IMR-90 (cell line): Measurements from ENCODE around the gene ADAMTS6. TPM values are rescaled to one million over a fixed set of nuclear protein-coding genes. Genes with fewer than 3 reads are reported as not detected.

Experiments used
- ATAC-seq: fragments of 200-7000 bp; cut with Tn5 transposase; 2 replicates; pipeline ENCODE4 v1.9.1; 2020; ENCODE audit warnings: low read depth, mild to moderate bottlenecking, moderate library complexity
- BruUV-seq: library from RNA; stranded (reverse); fragments of 400-500 nt; replicated peaks from 2 replicates; lab custom pipeline; 2021; lab: Mats Ljungman, UMichigan
- CTCF ChIA-PET: fragments of 300-600 bp; formaldehyde crosslinking; extraction: SDS; loops from one replicate; lab custom pipeline; 2021; ENCODE audit warnings: antibody characterized with exemption; lab: Yijun Ruan, JAX
- POLR2A ChIA-PET: fragments of 300-600 bp; sonication (Branson Sonifier 250); formaldehyde crosslinking; loops from one replicate; lab custom pipeline; 2022; ENCODE audit warnings: antibody characterized with exemption; ENCODE audit not compliant: unreplicated experiment; lab: Charles Lee
- DNase-seq: peaks from one replicate; pipeline ENCODE4 v3.0.0; 2013
- H2AFZ ChIP-seq: replicated peaks from 2 replicates; pipeline ENCODE3; 2013; ENCODE audit warnings: low read length, mild to moderate bottlenecking; ENCODE audit not compliant: poor library complexity
- H2AK5ac ChIP-seq: 2 replicates; pipeline ENCODE4 v1.6.1; 2013; ENCODE audit warnings: low read depth, low read length, inconsistent platforms
- H2AK9ac ChIP-seq: replicated peaks from 2 replicates; pipeline ENCODE3; 2013; ENCODE audit warnings: mild to moderate bottlenecking, low read depth, low read length, moderate library complexity; ENCODE audit not compliant: poor library complexity
- H2BK120ac ChIP-seq: 2 replicates; pipeline ENCODE4 v1.6.1; 2013; ENCODE audit warnings: low read depth, low read length, inconsistent platforms
- H2BK15ac ChIP-seq: 3 replicates; pipeline ENCODE4 v1.6.1; 2013; ENCODE audit warnings: low read depth, low read length, inconsistent platforms
- H2BK20ac ChIP-seq: 2 replicates; pipeline ENCODE4 v1.6.1; 2013; ENCODE audit warnings: low read depth, mild to moderate bottlenecking, inconsistent platforms, low read length, moderate library complexity
- H2BK5ac ChIP-seq: 2 replicates; pipeline ENCODE4 v1.6.1; 2013; ENCODE audit warnings: mild to moderate bottlenecking, low read depth, low read length, inconsistent platforms; ENCODE audit not compliant: poor library complexity, severe bottlenecking
- H3K14ac ChIP-seq: replicated peaks from 2 replicates; pipeline ENCODE4 v1.6.1; 2013; ENCODE audit warnings: low read depth, low read length, inconsistent platforms
- H3K18ac ChIP-seq: 2 replicates; pipeline ENCODE4 v1.6.1; 2013; ENCODE audit warnings: low read depth, low read length, control low read depth
- H3K23ac ChIP-seq: 2 replicates; pipeline ENCODE4 v1.6.1; 2013; ENCODE audit warnings: low read depth, low read length, inconsistent platforms
- H3K27ac ChIP-seq: 2 replicates; pipeline ENCODE4 v1.5.1; 2013; ENCODE audit warnings: mild to moderate bottlenecking, control low read depth, low read length; ENCODE audit not compliant: insufficient read depth
- H3K27me3 ChIP-seq: 2 replicates; pipeline ENCODE4 v1.6.1; 2013; ENCODE audit warnings: low read length; ENCODE audit not compliant: control insufficient read depth, insufficient read depth
- H3K36me3 ChIP-seq: 2 replicates; pipeline ENCODE4 v1.6.1; 2013; ENCODE audit warnings: low read length, mixed read lengths; ENCODE audit not compliant: control insufficient read depth, insufficient read depth
- H3K4ac ChIP-seq: 2 replicates; pipeline ENCODE4 v1.6.1; 2013; ENCODE audit warnings: low read depth, low read length, inconsistent platforms
- H3K4me1 ChIP-seq: 2 replicates; pipeline ENCODE4 v1.6.1; 2013; ENCODE audit warnings: low read length, mixed read lengths; ENCODE audit not compliant: control insufficient read depth, insufficient read depth
- H3K4me2 ChIP-seq: 2 replicates; pipeline ENCODE4 v1.6.1; 2013; ENCODE audit warnings: low read depth, mild to moderate bottlenecking, control low read depth, low read length, moderate library complexity
- H3K4me3 ChIP-seq: 2 replicates; pipeline ENCODE4 v1.5.1; 2013; ENCODE audit warnings: low read depth, mild to moderate bottlenecking, control low read depth, low read length, moderate library complexity; ENCODE audit not compliant: insufficient read depth
- H3K56ac ChIP-seq: 2 replicates; pipeline ENCODE4 v1.6.1; 2013; ENCODE audit warnings: low read length, inconsistent platforms; ENCODE audit not compliant: insufficient read depth; ENCODE audit errors: extremely low read depth
- H3K79me1 ChIP-seq, 2 experiments: 2 replicates each; pipeline ENCODE4 v1.6.1; 2013; ENCODE audit warnings: low read length in 2 of 2, inconsistent platforms in 1 of 2, low read depth in 1 of 2
- H3K9ac ChIP-seq: 2 replicates; pipeline ENCODE4 v1.6.1; 2013; ENCODE audit warnings: low read depth, low read length, control low read depth
- H3K9me1 ChIP-seq: 2 replicates; pipeline ENCODE4 v1.6.1; 2013; ENCODE audit warnings: low read length, inconsistent platforms; ENCODE audit not compliant: insufficient read depth
- H3K9me3 ChIP-seq: 2 replicates; pipeline ENCODE4 v1.6.1; 2013; ENCODE audit warnings: low read length; ENCODE audit not compliant: control insufficient read depth, insufficient read depth
- H4K20me1 ChIP-seq: 2 replicates; pipeline ENCODE4 v1.6.1; 2013; ENCODE audit warnings: low read length, inconsistent platforms; ENCODE audit not compliant: insufficient read depth
- H4K5ac ChIP-seq: 2 replicates; pipeline ENCODE4 v1.6.1; 2013; ENCODE audit warnings: mild to moderate bottlenecking, low read depth, low read length, control low read depth
- H4K8ac ChIP-seq, 2 experiments: 2 replicates each; pipeline ENCODE4 v1.6.1; 2013; ENCODE audit warnings: low read depth in 2 of 2, low read length in 2 of 2, control low read depth in 1 of 2, inconsistent platforms in 1 of 2
- H4K91ac ChIP-seq: 2 replicates; pipeline ENCODE4 v1.6.1; 2013; ENCODE audit warnings: low read depth, low read length, inconsistent platforms; ENCODE audit not compliant: insufficient read depth
- BHLHE40 ChIP-seq: fragments of 150-350 bp; IDR thresholded peaks from 2 replicates; pipeline ENCODE4 v1.6.1; 2016; ENCODE audit warnings: mild to moderate bottlenecking, low read depth, low read length
- CEBPB ChIP-seq: IDR thresholded peaks from 2 replicates; pipeline ENCODE4 v1.6.1; 2012; ENCODE audit warnings: low read depth, low read length, improper control_type of control experiment
- CHD1 ChIP-seq: IDR thresholded peaks from 2 replicates; pipeline ENCODE4 v1.6.1; 2012; ENCODE audit warnings: low read depth, low read length, improper control_type of control experiment
- CTCF ChIP-seq: conservative IDR thresholded peaks from 2 replicates; pipeline ENCODE4 v1.5.1; 2012; ENCODE audit warnings: mild to moderate bottlenecking, low read depth, low read length, improper control_type of control experiment
- ELK1 ChIP-seq: fragments of 150-350 bp; IDR thresholded peaks from 2 replicates; pipeline ENCODE4 v1.6.1; 2016; ENCODE audit warnings: low read depth, mild to moderate bottlenecking, low read length, moderate library complexity, borderline replicate concordance
- FOS ChIP-seq: fragments of 150-350 bp; IDR thresholded peaks from 2 replicates; pipeline ENCODE4 v1.6.1; 2016; ENCODE audit warnings: low read depth, low read length
- MAFK ChIP-seq: IDR thresholded peaks from 2 replicates; pipeline ENCODE4 v1.6.1; 2012; ENCODE audit warnings: low read depth, low read length, improper control_type of control experiment
- MAZ ChIP-seq: IDR thresholded peaks from 2 replicates; pipeline ENCODE4 v1.6.1; 2012; ENCODE audit warnings: low read depth, mild to moderate bottlenecking, low read length, improper control_type of control experiment, moderate library complexity, borderline replicate concordance
- MXI1 ChIP-seq: IDR thresholded peaks from 2 replicates; pipeline ENCODE4 v1.6.1; 2012; ENCODE audit warnings: low read depth, mild to moderate bottlenecking, low read length, moderate library complexity, borderline replicate concordance
- NFE2L2 ChIP-seq: fragments of 150-350 bp; IDR thresholded peaks from 2 replicates; pipeline ENCODE4 v1.6.1; 2016; ENCODE audit warnings: low read depth, mild to moderate bottlenecking, low read length
- POLR2A ChIP-seq: IDR thresholded peaks from 2 replicates; pipeline ENCODE4 v1.6.1; 2012; ENCODE audit warnings: mild to moderate bottlenecking, low read depth, low read length
- RAD21 ChIP-seq: IDR thresholded peaks from 2 replicates; pipeline ENCODE4 v1.6.1; 2012; ENCODE audit warnings: low read length, improper control_type of control experiment
- RCOR1 ChIP-seq: IDR thresholded peaks from 2 replicates; pipeline ENCODE4 v1.6.1; 2012; ENCODE audit warnings: mild to moderate bottlenecking, low read length, improper control_type of control experiment; ENCODE audit not compliant: insufficient replicate concordance
- RFX5 ChIP-seq: IDR thresholded peaks from 2 replicates; pipeline ENCODE4 v1.8.0; 2012; ENCODE audit warnings: low read depth, mild to moderate bottlenecking, low read length, moderate library complexity
- SMC3 ChIP-seq: fragments of 150-350 bp; IDR thresholded peaks from 2 replicates; pipeline ENCODE4 v1.6.1; 2016; ENCODE audit warnings: low read depth, mild to moderate bottlenecking, antibody characterized with exemption, low read length, moderate library complexity
- USF2 ChIP-seq: fragments of 150-350 bp; IDR thresholded peaks from 2 replicates; pipeline ENCODE4 v1.6.1; 2017; ENCODE audit warnings: mild to moderate bottlenecking, antibody characterized with exemption, low read length, low read depth
- WGBS, 2 experiments: methylation state at CpG; one replicate each; pipeline versions ENCODE4 v1.1.5 to v1.1.7; 2013; ENCODE audit warnings: missing lambda C conversion rate in 2 of 2; ENCODE audit not compliant: insufficient read length in 1 of 2; ENCODE audit errors: extremely low coverage in 2 of 2; 5-methylcytosine and 5-hydroxymethylcytosine counted together
- dilution Hi-C: fragments of 300-500 bp; cut with HindIII; formaldehyde crosslinking; loops from one replicate; pipeline ENCODE4 v1.14.3; 2018; ENCODE audit warnings: low sequenced_read_pairs; ENCODE audit not compliant: unreplicated experiment
- in situ Hi-C: fragments of 300-500 bp; cut with MboI; formaldehyde crosslinking; loops from 3 replicates; pipeline ENCODE4 v1.14.3; 2019; ENCODE audit warnings: low sequenced_read_pairs, inconsistent platforms, mixed read lengths
- intact Hi-C: fragments of 100-400 bp; cut with micrococcal nuclease; formaldehyde crosslinking; loops from 2 replicates; pipeline ENCODE4 v1.10.0; 2022
- polyA plus RNA-seq, 3 experiments: library from polyadenylated mRNA; depleted of rRNA; stranded (reverse); fragments of >200 nt; gene quantifications; 2 replicates each; pipeline ENCODE4 v1.2.3, GENCODE V29; 2012; ENCODE audit warnings: low replicate concordance in 1 of 3
- total RNA-seq: library from RNA; depleted of rRNA; stranded (reverse); fragments of >200 nt; gene quantifications from 2 replicates; pipeline ENCODE4 v1.2.3, GENCODE V29; 2012

The ADAMTS6 gene
- total and polyA plus RNA-seq, 2 of the 4 experiments (the other 2 are of a cell fraction) = 23.9 to 173 TPM

- no peak overlapping the region for H3K4me3 ChIP-seq
- H3K9me3 ChIP-seq = no peaks in the 10 kb centered on the region
- no peaks in the 10 kb centered on the region for H3K27me3 ChIP-seq
- in situ Hi-C loops = no loop called here
- H4K20me1 ChIP-seq = no peaks in the 10 kb centered on the region
- no peak overlapping the region for H3K9ac ChIP-seq
- no peak overlapping the region for H3K27ac ChIP-seq
- H3K56ac ChIP-seq = no peak overlapping the region
- dilution Hi-C loops = no loop called here
- peak overlapping the region; percentile 7; the same call in 1 of the 2 replicates for H2BK120ac ChIP-seq
- no peak overlapping the region for H2AK9ac ChIP-seq
- H2BK20ac ChIP-seq = no peak overlapping the region
- H3K79me1 ChIP-seq = peaks cover 7 to 36% of the 10 kb centered on the region in 2 experiments; a peak in 3 of 4 replicates
- no peaks in the 10 kb centered on the region; the same call in 1 of the 2 replicates for H3K36me3 ChIP-seq
- peaks cover under 1% of the 10 kb centered on the region; the same call in 1 of the 2 replicates for H3K4me1 ChIP-seq
- WGBS, 2 experiments = no CpG with 5 or more reads among the region's 1 CpG
- H4K8ac ChIP-seq = peak overlapping the region in 1 of 2 experiments; percentile 73; a peak in 2 of 4 replicates
- H2AFZ ChIP-seq = no peak overlapping the region
- peak overlapping the region; percentile 10 for H2BK5ac ChIP-seq
- H3K14ac ChIP-seq = peak overlapping the region; percentile 51; the same call in 1 of the 2 replicates
- peak overlapping the region; percentile 61; the same call in 1 of the 2 replicates for H3K4me2 ChIP-seq
- H3K18ac ChIP-seq = peak overlapping the region; percentile 65; the same call in 1 of the 2 replicates
- BruUV-seq = no TSS peak
- POLR2A ChIA-PET = no interaction called here
- H3K4ac ChIP-seq = no peak overlapping the region; the same call in 1 of the 2 replicates
- 0 out of 2 replicates have a peak, but pooled peaks cover 3% of the 10 kb centered on the region for H3K9me1 ChIP-seq
- H4K5ac ChIP-seq = peak overlapping the region; percentile 81; the same call in 1 of the 2 replicates
- TF ChIP-seq RCOR1 (no peak), CHD1 (no peak), CTCF (no peak), MXI1 (no peak), SMC3 (no peak), NFE2L2 (no peak), RAD21 (no peak), MAFK (no peak), MAZ (no peak), USF2 (no peak), RFX5 (no peak), BHLHE40 (no peak), FOS (no peak), ELK1 (no peak), POLR2A (no peak), CEBPB (no peak)
- H2AK5ac ChIP-seq = no peak overlapping the region
- intact Hi-C loops = no loop called here
- peak overlapping the region; percentile 73; the same call in 1 of the 2 replicates for H3K23ac ChIP-seq
- H2BK15ac ChIP-seq = no peak overlapping the region
- ATAC-seq (no peak), DNase-seq (no peak)
- no peak overlapping the region for H4K91ac ChIP-seq
- CTCF ChIA-PET = no interaction called here
These were observed 5.8 kb downstream of the ADAMTS6 start for GRCh38 chr5:65475895-65476294.
